GM18502 (cell line): Measurements from ENCODE around the gene RAD51B.
"Not testable (repeated sequence)": the region's sequence is repeated elsewhere in the genome, so short reads cannot be mapped to it uniquely, and the experiment has no call there.

ENCODE experiments used
- ATAC-seq: cut with Tn5 transposase; IDR thresholded peaks from one replicate; pipeline ENCODE4 v1.9.1; 2021; ENCODE audit warnings: mild to moderate bottlenecking; ENCODE audit not compliant: unreplicated experiment, poor library complexity

Gene RAD51B

GRCh38 chr14:68099495-68100045 is 280.0 kb downstream of the RAD51B start:
- ATAC-seq: no peak

GRCh38 chr14:68101715-68102301 is 282.2 kb downstream of the RAD51B start:
- not testable (repeated sequence) for ATAC-seq

- ATAC-seq: no peak
These were observed 284.3 kb downstream of the RAD51B start for GRCh38 chr14:68103853-68104252.

- no peak for ATAC-seq
These were observed 284.9 kb downstream of the RAD51B start for GRCh38 chr14:68104518-68104917.

DNA sequence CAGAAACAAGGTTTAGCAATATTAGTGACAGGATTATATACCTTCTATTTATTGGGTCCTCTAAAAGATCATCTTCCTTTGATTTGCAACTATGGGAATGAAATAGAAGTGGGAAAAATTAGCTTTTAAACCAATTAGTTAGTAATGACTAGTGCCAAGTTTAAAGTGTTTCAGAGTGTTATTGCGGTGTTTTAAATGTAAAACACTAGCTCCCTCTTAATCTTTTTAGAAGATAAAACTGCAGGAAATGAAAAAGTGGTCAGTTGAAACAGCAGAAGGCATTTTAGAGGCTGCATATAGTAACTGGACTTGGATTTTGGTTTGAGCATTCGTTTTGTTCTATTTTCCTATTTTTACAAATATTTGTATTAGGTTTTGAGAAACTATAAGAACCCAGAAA is 286.2 kb downstream of the RAD51B start:
- ATAC-seq: no peak

- ATAC-seq: no peak
These were observed 286.9 kb downstream of the RAD51B start for GRCh38 chr14:68106456-68106855.

GRCh38 chr14:68106905-68107304 is 287.3 kb downstream of the RAD51B start:
- ATAC-seq: no peak

GRCh38 chr14:68109132-68109900 is 289.7 kb downstream of the RAD51B start:
- ATAC-seq: no peak

DNA sequence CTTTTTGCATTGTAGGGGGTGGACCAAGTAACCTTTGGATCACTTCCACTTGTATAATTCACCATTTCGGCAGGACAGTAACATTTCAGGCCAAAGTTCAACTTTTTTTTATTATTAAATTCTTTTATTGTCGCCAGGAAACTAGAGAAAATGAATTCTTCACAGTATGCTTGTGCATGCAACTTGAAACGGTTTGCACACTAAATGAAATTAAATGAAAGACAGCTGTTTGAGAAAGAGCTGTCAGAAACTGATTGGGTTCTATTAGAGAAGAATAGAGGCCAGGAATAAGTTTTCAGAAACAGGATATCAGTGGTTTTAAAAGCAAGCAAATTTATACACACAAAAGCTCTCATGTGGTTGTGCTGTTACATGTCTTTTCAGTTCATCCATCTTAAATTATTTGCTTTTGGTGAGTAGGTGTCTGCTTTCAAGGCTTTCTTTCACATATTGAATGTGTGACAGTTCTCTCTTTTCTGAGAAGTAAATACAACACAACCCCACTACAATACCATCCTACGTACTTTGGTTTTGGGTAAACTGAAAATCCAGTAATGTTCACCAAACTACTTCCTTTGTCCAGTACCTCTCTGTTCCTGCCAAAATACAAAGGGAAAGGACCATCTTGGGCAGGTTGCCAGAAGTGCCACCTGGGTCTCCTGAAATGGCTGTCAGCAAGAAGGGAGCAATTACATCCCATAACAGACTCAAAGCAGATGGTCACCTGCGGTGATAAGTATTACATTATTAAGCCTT is 291.7 kb downstream of the RAD51B start:
- ATAC-seq: no peak

GRCh38 chr14:68111853-68112270 is 292.3 kb downstream of the RAD51B start:
- ATAC-seq: no peak

DNA sequence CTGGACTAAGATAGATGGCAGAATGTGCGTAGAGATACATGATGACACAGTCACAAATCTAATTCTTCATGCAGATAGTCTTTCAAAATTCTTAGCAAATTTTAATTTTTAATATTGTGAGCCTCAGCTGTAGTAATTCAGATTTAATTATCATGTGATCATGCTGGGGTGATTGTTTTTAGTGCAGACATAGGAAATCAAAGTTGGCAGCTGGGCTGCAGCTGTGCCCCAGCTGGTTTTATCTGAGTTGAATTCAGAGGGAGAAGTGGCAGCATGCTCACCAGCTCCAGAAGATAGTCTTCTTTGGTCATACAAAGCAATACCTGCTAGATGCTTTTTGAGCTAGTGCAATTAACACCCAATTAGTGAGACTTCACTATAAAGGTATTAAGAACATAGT is 292.9 kb downstream of the RAD51B start:
- no peak for ATAC-seq

- no peak for ATAC-seq
These were observed 293.9 kb downstream of the RAD51B start for GRCh38 chr14:68113343-68113930.

GRCh38 chr14:68115952-68116351 is 296.4 kb downstream of the RAD51B start:
- not testable (repeated sequence) for ATAC-seq

DNA sequence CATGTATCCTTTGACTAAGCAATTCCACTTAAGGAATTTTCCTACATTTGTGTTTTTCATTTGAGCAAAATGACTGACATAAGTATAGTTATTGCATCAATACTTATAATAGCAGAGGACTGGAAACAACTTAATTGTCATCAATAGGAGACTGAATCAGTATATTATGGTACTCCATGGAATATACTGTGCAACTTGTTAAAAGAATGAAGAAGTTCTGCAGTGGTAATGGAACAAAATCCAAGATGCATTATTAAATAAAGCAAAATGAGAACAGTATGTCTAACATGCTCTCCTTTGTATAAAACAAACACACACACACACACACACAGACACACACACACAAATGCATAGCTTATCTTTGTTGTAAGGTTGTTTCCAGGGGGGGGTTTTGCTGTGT is 303.1 kb downstream of the RAD51B start:
- ATAC-seq: no peak

DNA sequence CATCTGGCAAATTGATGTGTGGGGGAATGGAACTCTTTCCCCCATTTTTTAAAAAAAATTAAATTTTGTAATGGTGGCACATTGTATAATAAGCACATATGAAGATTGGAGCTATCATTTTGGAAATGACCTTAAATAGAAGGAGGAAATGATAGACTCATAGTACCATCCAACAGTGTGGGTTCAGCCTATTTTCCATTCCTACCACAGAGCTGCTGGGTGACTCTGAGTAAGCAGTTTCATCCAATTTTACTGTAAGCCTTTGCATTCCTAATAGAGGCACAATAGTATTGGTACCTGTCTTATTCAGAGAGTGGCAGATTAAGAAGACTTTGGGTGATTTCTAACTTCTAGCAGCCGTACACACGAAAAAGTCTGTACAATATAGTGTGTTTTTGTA is 304.5 kb downstream of the RAD51B start:
- ATAC-seq: no peak

DNA sequence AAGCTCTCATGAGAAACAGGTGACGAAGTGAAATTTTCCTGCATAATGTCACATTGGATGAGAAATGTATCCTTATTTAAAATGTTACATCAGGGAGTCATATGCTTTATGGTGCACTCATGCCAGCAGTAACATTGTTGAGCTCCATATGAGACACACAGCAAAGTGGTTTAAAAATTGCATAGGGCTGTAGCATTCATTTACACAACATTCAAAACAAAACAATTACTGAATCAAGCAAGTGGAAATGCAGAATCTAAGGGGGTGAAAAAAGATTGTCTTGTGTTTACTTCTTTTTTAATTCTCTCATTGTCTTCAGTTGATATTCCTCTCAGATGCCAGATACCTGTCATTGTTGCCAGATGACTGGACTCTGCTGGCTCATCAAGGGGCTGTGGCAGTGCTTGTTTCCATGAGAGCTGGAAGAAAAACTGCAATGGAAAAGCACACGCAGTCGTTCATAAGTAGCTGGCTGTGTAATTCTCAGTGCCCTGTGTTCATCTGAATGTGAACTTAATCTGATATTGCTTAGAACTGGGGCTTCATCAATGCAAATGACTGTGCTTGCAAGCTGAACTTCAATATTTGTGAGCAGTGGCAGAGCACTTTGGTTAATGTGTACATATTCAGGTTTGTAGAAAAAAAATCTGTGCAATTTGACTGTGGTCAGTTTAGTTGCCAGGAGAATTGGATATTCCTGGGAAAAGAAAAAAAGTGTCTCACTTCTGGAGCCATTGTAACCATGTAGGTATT is 305.6 kb downstream of the RAD51B start:
- ATAC-seq: no peak

- ATAC-seq: no peak
These were observed 307.6 kb downstream of the RAD51B start for GRCh38 chr14:68127166-68127565.

GRCh38 chr14:68131907-68132306 is 312.3 kb downstream of the RAD51B start:
- ATAC-seq: no peak

- no peak for ATAC-seq
These were observed 313.1 kb downstream of the RAD51B start for GRCh38 chr14:68132563-68133121.

DNA sequence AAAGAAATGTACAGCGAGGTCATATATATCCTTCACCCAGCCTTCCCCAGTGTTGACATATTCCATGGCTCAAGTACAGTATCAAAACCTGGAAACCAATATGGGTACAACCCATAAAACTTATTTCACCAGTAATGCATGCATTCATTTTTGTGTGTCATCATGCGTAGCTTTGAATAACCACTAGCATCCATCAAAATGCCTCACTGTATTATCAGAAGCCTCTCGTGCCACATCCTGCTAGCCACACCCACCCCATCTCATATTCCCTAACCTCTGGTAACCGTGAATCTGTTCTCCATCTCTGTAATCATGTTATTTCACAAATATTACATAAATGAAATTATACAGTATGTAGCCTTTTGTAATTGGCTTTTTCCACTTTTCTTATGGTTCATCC is 314.3 kb downstream of the RAD51B start:
- no peak for ATAC-seq
